Measurements from ENCODE around the gene STK24. TPM values are rescaled to one million over a fixed set of nuclear protein-coding genes. Genes with fewer than 3 reads are reported as not detected.

The STK24 gene
- total and polyA plus RNA-seq, 10 of the 15 experiments (the other 5 are each of a cell fraction or from before 2014, with no cell fraction given) = 7.5 to 115 (median 52.9) TPM

DNA sequence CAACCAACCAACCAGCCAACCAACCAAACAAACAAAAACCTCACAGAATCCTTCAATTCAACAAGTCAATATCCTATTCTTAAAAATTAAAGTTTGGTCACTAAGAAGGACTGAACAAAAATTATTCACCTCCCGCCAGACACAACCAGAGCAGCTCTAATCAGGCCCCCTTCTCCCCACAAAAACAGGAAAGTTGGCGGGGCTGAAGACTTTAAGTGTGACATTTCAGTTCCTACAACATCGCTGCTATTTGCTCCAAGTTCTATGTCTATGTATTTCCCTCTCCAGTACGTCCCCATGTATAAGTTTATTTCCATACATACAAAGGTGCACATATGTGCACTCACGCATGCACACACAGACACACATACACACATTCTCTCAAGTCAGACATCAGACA is 32.8 kb upstream of the STK24 start:
- Histone ChIP-seq H3K4me1 (ENCODE audit: control insufficient read depth, insufficient read depth, low read length) (no peaks in the 10 kb centered on the region), H2AFZ (ENCODE audit: control insufficient read depth, low read depth, low read length) (no peak overlapping the region), H4K20me1 (ENCODE audit: control insufficient read depth, insufficient read depth) (no peaks in the 10 kb centered on the region), H3K9me3 (replicated peaks; ENCODE audit: control insufficient read depth, insufficient read depth, low read length) (no peaks in the 10 kb centered on the region), H3K36me3 (ENCODE audit: control insufficient read depth in 2 of 2, insufficient read depth in 2 of 2, low read length in 1 of 2) (no peaks in the 10 kb centered on the region), H3K27me3 (replicated peaks in 1 of 2; ENCODE audit: control insufficient read depth in 2 of 2, insufficient read depth in 2 of 2, low read length in 1 of 2) (no peaks in the 10 kb centered on the region), H3K79me2 (ENCODE audit: control insufficient read depth, insufficient read depth, low read length) (no peaks in the 10 kb centered on the region), H3K4me2 (ENCODE audit: control insufficient read depth, insufficient read depth) (no peak overlapping the region), H3K9ac (ENCODE audit: control insufficient read depth, insufficient read depth, low read length) (no peak overlapping the region), H3K4me3 (no peak overlapping the region), H3K27ac (ENCODE audit: control insufficient read depth, insufficient read depth) (no peak overlapping the region)
- ATAC-seq = no peak
- in situ Hi-C loops (cut with MboI) = no loop called here
- POLR2A ChIA-PET = no interaction called here
- intact Hi-C loops (cut with micrococcal nuclease; ENCODE audit: unreplicated experiment) = no loop called here
- SMC1A ChIA-PET (ENCODE audit: uncharacterized antibody, unreplicated experiment) = no interaction called here
- RAD21 ChIA-PET (ENCODE audit: unreplicated experiment) = no interaction called here
- no peak for FAIRE-seq
- BruUV-seq (replicated peaks) = no TSS peak
- WGBS (ENCODE audit: insufficient coverage, insufficient replicate concordance, low lambda C conversion rate, missing lambda C conversion rate) = 42% methylated on average over 5 of the region's 5 CpGs
- DNase-seq (ENCODE audit: low read depth, low spot score) = no peak
- CTCF ChIA-PET = no interaction called here
- TF ChIP-seq, protein P1, sequence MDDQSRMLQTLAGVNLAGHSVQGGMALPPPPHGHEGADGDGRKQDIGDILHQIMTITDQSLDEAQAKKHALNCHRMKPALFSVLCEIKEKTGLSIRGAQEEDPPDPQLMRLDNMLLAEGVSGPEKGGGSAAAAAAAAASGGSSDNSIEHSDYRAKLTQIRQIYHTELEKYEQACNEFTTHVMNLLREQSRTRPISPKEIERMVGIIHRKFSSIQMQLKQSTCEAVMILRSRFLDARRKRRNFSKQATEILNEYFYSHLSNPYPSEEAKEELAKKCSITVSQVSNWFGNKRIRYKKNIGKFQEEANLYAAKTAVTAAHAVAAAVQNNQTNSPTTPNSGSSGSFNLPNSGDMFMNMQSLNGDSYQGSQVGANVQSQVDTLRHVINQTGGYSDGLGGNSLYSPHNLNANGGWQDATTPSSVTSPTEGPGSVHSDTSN (IDR thresholded peaks at IDR 0.05; ENCODE audit: insufficient replicate concordance, low read depth, low read length) = no peak
- TF ChIP-seq, protein P2, sequence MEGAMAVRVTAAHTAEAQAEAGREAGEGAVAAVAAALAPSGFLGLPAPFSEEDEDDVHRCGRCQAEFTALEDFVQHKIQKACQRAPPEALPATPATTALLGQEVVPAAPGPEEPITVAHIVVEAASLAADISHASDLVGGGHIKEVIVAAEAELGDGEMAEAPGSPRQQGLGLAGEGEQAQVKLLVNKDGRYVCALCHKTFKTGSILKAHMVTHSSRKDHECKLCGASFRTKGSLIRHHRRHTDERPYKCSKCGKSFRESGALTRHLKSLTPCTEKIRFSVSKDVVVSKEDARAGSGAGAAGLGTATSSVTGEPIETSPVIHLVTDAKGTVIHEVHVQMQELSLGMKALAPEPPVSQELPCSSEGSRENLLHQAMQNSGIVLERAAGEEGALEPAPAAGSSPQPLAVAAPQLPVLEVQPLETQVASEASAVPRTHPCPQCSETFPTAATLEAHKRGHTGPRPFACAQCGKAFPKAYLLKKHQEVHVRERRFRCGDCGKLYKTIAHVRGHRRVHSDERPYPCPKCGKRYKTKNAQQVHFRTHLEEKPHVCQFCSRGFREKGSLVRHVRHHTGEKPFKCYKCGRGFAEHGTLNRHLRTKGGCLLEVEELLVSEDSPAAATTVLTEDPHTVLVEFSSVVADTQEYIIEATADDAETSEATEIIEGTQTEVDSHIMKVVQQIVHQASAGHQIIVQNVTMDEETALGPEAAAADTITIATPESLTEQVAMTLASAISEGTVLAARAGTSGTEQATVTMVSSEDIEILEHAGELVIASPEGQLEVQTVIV (IDR thresholded peaks at IDR 0.05; ENCODE audit: borderline replicate concordance, partially characterized antibody) = no peak
- TF ChIP-seq, protein P3, sequence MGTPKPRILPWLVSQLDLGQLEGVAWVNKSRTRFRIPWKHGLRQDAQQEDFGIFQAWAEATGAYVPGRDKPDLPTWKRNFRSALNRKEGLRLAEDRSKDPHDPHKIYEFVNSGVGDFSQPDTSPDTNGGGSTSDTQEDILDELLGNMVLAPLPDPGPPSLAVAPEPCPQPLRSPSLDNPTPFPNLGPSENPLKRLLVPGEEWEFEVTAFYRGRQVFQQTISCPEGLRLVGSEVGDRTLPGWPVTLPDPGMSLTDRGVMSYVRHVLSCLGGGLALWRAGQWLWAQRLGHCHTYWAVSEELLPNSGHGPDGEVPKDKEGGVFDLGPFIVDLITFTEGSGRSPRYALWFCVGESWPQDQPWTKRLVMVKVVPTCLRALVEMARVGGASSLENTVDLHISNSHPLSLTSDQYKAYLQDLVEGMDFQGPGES (IDR thresholded peaks at IDR 0.05) = no peak
- TF ChIP-seq ATF7 (IDR thresholded peaks at IDR 0.05; ENCODE audit: low read depth) (no peak), KDM1A (IDR thresholded peaks at IDR 0.05; ENCODE audit: borderline replicate concordance) (no peak), SPI1 (IDR thresholded peaks at IDR 0.05; ENCODE audit: borderline replicate concordance, insufficient read depth, low read depth, low read length) (no peak), IKZF1 (conservative IDR thresholded peaks at IDR 0.05) (no peak), EED (IDR thresholded peaks at IDR 0.05; ENCODE audit: low read depth) (no peak), SIN3A (IDR thresholded peaks at IDR 0.05; ENCODE audit: low read depth, low read length) (no peak), ETV6 (conservative IDR thresholded peaks at IDR 0.05 in 1 of 2, IDR thresholded peaks at IDR 0.05 in 1 of 2; ENCODE audit: borderline replicate concordance in 1 of 2, low read depth in 1 of 2) (no peak), SREBF2 (IDR thresholded peaks at IDR 0.05; ENCODE audit: low read length) (no peak), HDGF (IDR thresholded peaks at IDR 0.05) (no peak)
- TF ChIP-seq, protein P4, sequence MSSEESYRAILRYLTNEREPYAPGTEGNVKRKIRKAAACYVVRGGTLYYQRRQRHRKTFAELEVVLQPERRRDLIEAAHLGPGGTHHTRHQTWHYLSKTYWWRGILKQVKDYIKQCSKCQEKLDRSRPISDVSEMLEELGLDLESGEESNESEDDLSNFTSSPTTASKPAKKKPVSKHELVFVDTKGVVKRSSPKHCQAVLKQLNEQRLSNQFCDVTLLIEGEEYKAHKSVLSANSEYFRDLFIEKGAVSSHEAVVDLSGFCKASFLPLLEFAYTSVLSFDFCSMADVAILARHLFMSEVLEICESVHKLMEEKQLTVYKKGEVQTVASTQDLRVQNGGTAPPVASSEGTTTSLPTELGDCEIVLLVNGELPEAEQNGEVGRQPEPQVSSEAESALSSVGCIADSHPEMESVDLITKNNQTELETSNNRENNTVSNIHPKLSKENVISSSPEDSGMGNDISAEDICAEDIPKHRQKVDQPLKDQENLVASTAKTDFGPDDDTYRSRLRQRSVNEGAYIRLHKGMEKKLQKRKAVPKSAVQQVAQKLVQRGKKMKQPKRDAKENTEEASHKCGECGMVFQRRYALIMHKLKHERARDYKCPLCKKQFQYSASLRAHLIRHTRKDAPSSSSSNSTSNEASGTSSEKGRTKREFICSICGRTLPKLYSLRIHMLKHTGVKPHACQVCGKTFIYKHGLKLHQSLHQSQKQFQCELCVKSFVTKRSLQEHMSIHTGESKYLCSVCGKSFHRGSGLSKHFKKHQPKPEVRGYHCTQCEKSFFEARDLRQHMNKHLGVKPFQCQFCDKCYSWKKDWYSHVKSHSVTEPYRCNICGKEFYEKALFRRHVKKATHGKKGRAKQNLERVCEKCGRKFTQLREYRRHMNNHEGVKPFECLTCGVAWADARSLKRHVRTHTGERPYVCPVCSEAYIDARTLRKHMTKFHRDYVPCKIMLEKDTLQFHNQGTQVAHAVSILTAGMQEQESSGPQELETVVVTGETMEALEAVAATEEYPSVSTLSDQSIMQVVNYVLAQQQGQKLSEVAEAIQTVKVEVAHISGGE (CRISPR knock-in tag; IDR thresholded peaks at IDR 0.05) = no peak
- TF ChIP-seq, protein P5, sequence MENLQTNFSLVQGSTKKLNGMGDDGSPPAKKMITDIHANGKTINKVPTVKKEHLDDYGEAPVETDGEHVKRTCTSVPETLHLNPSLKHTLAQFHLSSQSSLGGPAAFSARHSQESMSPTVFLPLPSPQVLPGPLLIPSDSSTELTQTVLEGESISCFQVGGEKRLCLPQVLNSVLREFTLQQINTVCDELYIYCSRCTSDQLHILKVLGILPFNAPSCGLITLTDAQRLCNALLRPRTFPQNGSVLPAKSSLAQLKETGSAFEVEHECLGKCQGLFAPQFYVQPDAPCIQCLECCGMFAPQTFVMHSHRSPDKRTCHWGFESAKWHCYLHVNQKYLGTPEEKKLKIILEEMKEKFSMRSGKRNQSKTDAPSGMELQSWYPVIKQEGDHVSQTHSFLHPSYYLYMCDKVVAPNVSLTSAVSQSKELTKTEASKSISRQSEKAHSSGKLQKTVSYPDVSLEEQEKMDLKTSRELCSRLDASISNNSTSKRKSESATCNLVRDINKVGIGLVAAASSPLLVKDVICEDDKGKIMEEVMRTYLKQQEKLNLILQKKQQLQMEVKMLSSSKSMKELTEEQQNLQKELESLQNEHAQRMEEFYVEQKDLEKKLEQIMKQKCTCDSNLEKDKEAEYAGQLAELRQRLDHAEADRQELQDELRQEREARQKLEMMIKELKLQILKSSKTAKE (IDR thresholded peaks at IDR 0.05; ENCODE audit: low read depth, poor library complexity, severe bottlenecking) = no peak
